ENCODE results near the gene MSH5.
A peak's percentile ranks its signal among the peaks of the same experiment; 100 is the strongest.
"Not testable (repeated sequence)": the region's sequence is repeated elsewhere in the genome, so short reads cannot be mapped to it uniquely, and the experiment has no call there.

MSH5 gene

GRCh38 chr6:31801031-31801927 is 61.5 kb downstream of the MSH5 start:
- not testable (repeated sequence) for DNase-seq (ENCODE audit: low spot score)

DNA sequence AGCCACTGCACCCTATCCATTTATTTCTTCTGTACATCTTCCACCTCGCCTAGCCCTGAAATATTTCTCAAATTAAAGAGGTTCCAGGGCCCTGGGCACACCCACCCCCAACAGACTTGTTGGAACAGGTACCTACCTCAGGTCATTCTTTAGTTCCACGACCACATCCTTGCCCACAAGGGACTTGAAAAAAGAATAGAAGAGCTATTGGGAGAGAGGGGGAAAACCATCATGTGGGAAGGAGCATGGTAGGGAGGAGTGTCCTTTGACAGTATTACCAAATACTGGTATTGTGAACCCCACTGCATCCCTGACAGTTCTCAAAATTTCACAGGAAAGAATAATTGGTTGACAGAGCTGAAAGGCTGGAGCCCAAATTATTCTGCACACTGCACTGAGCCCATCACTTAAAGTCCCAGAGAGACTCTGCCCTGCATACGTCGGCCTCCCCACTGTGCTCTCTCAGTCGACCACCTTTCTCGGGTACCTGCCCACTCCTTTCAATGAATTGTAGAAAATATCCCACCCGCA is 66.2 kb downstream of the MSH5 start:
- DNase-seq (ENCODE audit: low spot score): no peak

DNA sequence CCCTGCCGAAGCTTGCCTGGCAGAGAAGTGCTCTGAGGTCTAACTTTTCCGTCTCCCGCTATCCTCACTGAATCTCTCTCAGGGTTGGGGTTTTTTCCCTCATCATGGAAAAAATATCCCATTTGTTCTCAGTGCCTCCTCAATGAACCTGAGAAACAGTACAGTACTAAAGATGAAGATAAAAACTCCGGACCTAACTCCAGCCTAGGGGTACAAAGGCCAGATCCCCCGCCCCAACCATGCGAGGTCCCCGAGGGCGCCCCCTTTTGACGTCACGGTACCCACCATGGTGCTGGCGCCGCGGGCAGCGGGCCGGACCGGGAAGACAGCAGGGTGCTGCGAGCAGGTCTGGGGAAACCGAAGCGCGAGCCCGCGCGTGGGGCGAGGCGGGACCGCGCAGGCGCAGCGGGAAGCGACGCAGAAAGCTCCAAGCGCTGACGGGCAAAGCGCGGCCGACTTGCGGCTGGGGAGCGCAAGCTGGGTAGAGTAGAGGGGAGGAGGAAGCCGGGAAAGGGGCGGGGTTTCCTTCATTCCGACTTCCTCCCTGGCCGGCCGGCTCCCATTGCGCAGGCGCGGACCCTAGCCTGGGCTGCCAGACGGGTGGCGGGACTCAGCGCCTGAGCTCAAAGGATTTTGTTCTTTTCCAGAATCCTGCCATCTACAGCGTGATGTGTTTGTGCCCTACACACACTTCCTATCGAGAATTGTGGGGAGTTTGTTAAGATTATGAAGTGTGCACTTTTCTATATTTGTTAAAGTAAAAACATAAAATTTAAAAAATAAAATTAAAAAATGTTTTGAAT is 66.9 kb downstream of the MSH5 start, which contains the start of gene LSM2:
Gene LSM2 (minus strand): TSS at position 497 of the 803 bp plus-strand sequence. CDS start 209 bp downstream, at position 288.
- DNase-seq (ENCODE audit: low spot score): peak; percentile 100

- DNase-seq (ENCODE audit: low spot score): not testable (repeated sequence)
These were observed 68.8 kb downstream of the MSH5 start for GRCh38 chr6:31808599-31808998.

GRCh38 chr6:31811645-31812044 is 71.8 kb downstream of the MSH5 start:
- DNase-seq (ENCODE audit: low spot score): no peak

Data from D341Med (cell line).